GM20000 (cell line): ENCODE results near the gene ERMAP.
"Not testable (repeated sequence)": the region's sequence is repeated elsewhere in the genome, so short reads cannot be mapped to it uniquely, and the experiment has no call there.

ENCODE experiments used
- DNase-seq: peaks from one replicate; pipeline ENCODE4 v3.0.0; 2012; ENCODE audit warnings: low spot score
- TF ChIP-seq, protein P1 (sequence below): IDR thresholded peaks from 2 replicates; pipeline ENCODE4 v1.5.1; 2012; ENCODE audit warnings: mild to moderate bottlenecking, control low read depth; ENCODE audit errors: extremely low read depth, missing control alignments

ERMAP gene

DNA sequence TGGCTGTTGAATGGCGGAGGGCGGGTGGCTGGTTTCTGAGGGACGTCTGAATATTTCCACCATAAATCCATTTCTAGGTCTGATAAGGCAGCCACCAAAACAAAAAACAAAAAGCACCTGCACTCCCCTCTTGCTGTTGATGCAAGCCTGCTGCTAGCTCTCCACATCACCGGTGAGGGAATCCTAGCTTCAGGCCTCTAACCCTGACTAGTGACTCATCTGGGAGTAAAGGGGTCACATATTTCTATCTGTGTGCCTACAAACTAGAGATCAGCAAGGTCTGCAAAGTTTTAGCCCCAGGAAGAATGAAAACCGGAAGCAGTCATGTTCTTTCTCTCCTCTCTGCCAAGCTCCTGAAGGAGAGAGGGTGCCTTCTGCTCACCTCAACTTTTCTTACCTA, 10.3 kb upstream of the ERMAP start:
- no peak for DNase-seq
- TF ChIP-seq, protein P1, sequence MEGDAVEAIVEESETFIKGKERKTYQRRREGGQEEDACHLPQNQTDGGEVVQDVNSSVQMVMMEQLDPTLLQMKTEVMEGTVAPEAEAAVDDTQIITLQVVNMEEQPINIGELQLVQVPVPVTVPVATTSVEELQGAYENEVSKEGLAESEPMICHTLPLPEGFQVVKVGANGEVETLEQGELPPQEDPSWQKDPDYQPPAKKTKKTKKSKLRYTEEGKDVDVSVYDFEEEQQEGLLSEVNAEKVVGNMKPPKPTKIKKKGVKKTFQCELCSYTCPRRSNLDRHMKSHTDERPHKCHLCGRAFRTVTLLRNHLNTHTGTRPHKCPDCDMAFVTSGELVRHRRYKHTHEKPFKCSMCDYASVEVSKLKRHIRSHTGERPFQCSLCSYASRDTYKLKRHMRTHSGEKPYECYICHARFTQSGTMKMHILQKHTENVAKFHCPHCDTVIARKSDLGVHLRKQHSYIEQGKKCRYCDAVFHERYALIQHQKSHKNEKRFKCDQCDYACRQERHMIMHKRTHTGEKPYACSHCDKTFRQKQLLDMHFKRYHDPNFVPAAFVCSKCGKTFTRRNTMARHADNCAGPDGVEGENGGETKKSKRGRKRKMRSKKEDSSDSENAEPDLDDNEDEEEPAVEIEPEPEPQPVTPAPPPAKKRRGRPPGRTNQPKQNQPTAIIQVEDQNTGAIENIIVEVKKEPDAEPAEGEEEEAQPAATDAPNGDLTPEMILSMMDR, result no peak

DNA sequence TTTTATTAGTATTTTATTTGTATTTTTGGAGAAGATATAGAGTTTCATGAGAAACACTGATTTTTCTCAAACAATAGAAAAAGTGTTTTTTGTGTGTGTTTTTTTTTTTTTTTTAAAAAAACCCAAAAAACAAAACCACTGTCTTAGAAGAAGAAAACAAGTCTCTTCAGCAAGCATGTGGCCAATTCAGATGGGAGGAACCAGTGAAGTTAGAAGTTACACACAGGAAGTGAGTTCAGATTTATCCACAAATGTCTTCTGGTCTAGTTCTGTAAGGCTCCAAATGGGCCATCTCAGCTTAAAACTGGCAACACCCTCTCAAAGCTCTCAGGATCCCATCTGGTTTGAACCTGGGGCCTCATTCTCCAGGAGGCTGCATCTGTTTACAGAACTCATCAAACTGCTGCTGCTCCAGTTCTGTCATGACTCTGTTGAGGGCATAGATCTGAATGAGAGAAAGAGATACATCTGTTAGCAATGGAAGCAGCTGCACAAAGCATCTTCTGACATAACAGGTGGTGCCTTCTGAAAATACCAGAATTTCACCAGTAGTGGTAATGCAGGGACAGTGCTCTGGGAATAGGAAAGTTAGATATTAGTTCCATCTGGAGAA, 9.8 kb upstream of the ERMAP start:
- TF ChIP-seq, protein P1, result no peak
- DNase-seq, result no peak

DNA sequence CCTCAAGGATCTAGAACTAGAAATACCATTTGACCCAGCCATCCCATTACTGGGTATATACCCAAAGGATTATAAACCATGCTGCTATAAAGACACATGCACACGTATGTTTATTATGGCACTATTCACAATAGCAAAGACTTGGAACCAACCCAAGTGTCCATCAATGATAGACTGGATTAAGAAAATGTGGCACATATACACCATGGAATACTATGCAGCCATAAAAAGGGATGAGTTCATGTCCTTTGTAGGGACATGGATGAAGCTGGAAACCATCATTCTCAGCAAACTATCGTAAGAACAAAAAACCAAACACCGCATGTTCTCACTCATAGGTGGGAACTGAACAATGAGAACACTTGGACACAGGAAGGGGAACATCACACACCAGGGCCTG, 2.1 kb upstream of the ERMAP start:
- not testable (repeated sequence) for DNase-seq

DNA sequence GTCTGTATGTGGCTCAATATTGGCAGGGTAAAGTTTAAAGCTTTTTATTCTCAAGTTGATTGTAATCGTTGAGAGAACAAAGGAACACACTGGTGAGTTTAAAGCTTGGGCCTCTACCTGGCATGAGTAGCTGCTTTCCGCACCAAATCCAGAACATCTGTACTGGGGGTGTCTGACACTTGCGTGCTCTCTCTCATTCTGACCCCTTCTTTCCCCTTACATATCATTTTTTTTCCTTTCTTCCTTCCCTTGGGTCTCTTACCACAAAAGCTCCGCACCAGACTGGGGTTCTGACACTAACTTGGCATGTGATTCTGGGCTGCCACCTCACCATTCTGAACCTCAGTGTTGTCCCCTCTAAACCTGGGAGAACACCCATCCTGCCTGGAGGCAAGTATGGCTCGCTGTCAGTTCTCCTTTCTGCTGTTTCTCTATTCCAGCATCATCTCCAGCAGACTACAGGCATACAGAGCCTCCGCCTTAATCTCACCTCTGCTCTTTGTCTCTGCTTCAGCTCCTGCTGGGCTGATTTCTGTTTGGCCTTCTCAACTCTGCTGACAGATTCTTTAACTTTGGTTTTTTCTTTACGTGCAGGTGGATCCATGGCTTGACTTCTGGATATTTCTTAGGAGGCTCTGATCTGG, 859 bp upstream of the ERMAP start:
- DNase-seq, result peak; percentile 17
- TF ChIP-seq, protein P1, result no peak

DNA sequence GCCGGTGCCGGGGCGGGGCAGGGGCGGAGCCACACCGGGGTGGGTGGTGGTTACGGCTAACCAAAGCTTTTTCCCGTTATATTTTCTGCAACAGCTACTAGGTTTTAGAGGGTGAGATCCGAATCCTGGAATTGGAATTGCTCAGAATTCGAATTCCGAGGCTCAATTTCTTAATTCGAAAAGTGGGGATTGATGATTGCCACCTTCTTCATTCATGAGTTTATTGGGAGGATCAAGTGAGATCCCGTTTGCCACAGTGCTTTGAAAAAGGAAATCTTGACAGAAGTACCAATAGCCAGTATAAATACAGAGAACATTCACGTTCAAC, 482 bp downstream of the ERMAP start:
- TF ChIP-seq, protein P1, result no peak
- DNase-seq, result no peak

DNA sequence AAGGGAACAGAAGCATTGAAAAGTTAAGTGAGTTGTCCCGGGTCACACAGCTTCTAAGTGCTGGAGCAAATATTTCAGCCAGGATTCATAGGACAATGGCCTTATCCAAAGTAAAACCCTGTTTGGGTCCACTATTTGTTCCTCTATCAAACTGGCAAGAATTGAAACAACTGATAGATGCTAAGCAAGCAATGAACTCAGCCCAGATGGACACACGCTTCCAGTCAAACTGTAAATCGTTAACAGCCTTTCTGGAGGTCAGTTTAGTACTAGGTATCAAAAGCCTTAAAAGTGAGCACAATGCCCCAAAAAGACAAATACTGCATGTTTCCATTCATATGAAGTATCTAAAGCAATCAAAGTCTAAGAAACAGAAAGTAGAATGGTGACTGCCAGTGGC, 1.1 kb downstream of the ERMAP start:
- DNase-seq, result no peak
- TF ChIP-seq, protein P1, result no peak

DNA sequence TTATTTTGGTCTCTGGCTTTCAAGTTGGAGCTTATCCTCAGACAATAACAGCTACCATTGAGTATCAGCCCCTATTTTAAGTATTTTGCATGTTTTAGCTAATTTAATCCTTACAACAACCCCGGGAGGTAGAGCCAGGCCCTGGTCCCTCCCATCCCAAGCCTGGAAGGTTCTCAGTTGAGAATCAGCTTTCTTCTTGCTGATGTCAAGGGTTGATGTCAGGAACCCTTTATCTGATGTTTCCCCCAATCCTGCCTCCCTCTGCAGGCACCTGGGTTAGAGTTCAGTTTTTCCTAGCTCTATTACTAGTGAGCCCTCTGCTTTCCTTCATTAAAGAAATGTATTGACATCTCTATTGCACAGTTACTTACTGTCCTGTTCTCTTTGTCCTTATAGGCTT, 3.9 kb downstream of the ERMAP start:
- TF ChIP-seq, protein P1, result no peak
- no peak for DNase-seq

DNA sequence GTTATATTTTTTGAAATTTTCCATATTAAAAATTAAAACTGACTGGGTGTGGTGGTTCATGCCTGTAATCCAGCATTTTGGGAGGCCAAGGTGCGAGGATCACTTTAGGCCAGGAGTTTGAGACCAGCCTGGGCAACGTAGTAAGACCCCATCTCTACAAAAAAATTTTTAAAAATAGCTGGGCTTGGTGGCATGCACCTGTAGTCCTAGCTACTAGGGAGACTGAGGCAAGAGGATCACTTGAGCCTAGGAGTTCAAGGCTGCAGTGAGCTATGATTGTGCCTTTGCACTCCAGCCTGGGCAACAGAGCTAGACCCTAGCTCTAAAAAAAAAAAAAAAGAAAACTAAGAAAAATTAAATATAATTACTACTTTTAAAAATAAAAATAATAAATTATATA, 4.8 kb downstream of the ERMAP start:
- no peak for DNase-seq
- TF ChIP-seq, protein P1, result no peak
